PC-9 (cell line): ENCODE measurements around the gene PHACTR1. TPM values are rescaled to one million over a fixed set of nuclear protein-coding genes. Genes with fewer than 3 reads are reported as not detected.

Experiments used
- BruUV-seq: library from RNA; stranded (reverse); fragments of 400-500 nt; replicated peaks from 2 replicates; lab custom pipeline; 2021; lab: Mats Ljungman, UMichigan
- CTCF ChIA-PET: fragments of 300-600 bp; sonication (Branson Sonifier 250); formaldehyde crosslinking; loops from one replicate; lab custom pipeline; 2022; ENCODE audit warnings: antibody characterized with exemption; lab: Charles Lee
- POLR2A ChIA-PET: fragments of 300-600 bp; sonication (Branson Sonifier 250); formaldehyde crosslinking; loops from one replicate; lab custom pipeline; 2022; ENCODE audit warnings: antibody characterized with exemption; ENCODE audit not compliant: unreplicated experiment; lab: Charles Lee
- DNase-seq, 2 experiments: peaks; one replicate each; pipeline versions ENCODE4 v3.0.0 to v3.0.0-alpha.2; 2015 to 2022; ENCODE audit warnings: mixed read lengths in 1 of 2
- H2AFZ ChIP-seq: fragments of 200-600 bp; sonication (generic); 2 replicates; pipeline ENCODE4 v1.8.1; 2017; ENCODE audit warnings: antibody characterized with exemption
- H3F3A ChIP-seq: fragments of 200-600 bp; sonication (generic); 2 replicates; pipeline ENCODE4 v1.8.1; 2017; ENCODE audit warnings: antibody characterized with exemption, mild to moderate bottlenecking, low read depth; ENCODE audit not compliant: insufficient read depth
- H3K27ac ChIP-seq: fragments of 200-600 bp; sonication (generic); 2 replicates; pipeline ENCODE4 v1.6.1; 2016; ENCODE audit warnings: mixed run types
- H3K27me3 ChIP-seq: fragments of 200-600 bp; sonication (generic); 2 replicates; pipeline ENCODE4 v1.6.1; 2016; ENCODE audit warnings: low read depth, mixed run types; ENCODE audit not compliant: insufficient read depth
- H3K36me3 ChIP-seq: fragments of 200-600 bp; sonication (generic); 2 replicates; pipeline ENCODE4 v1.6.1; 2016; ENCODE audit warnings: low read depth, mixed run types
- H3K4me1 ChIP-seq: fragments of 200-600 bp; sonication (generic); replicated peaks from 2 replicates; pipeline ENCODE4 v1.6.1; 2016; ENCODE audit warnings: mixed run types; ENCODE audit not compliant: insufficient read depth
- H3K4me2 ChIP-seq: fragments of 200-600 bp; sonication (generic); 2 replicates; pipeline ENCODE4 v1.6.1; 2017; ENCODE audit warnings: mixed run types
- H3K4me3 ChIP-seq: fragments of 200-600 bp; sonication (generic); 2 replicates; pipeline ENCODE4 v1.6.1; 2016; ENCODE audit warnings: mixed run types
- H3K79me2 ChIP-seq: fragments of 200-600 bp; sonication (generic); 2 replicates; pipeline ENCODE4 v1.6.1; 2017; ENCODE audit warnings: low read depth, mixed run types
- H3K9me2 ChIP-seq: fragments of 200-600 bp; sonication (generic); 2 replicates; pipeline ENCODE4 v1.8.1; 2017; ENCODE audit warnings: mild to moderate bottlenecking; ENCODE audit not compliant: insufficient read depth
- H3K9me3 ChIP-seq: fragments of 200-600 bp; sonication (generic); 2 replicates; pipeline ENCODE4 v1.8.1; 2016; ENCODE audit warnings: low read depth; ENCODE audit not compliant: insufficient read depth
- H4K20me1 ChIP-seq: fragments of 200-600 bp; sonication (generic); 2 replicates; pipeline ENCODE4 v1.8.1; 2017; ENCODE audit not compliant: insufficient read depth
- EZH2 ChIP-seq: fragments of 200-600 bp; sonication (generic); IDR thresholded peaks from 2 replicates; pipeline ENCODE4 v1.8.0; 2017; ENCODE audit warnings: antibody characterized with exemption, low read depth
- intact Hi-C: fragments of 100-400 bp; cut with micrococcal nuclease; formaldehyde crosslinking; loops from one replicate; pipeline ENCODE4 v1.10.0; 2022; ENCODE audit not compliant: unreplicated experiment
- total RNA-seq: library from RNA; stranded (reverse); gene quantifications from 2 replicates; pipeline ENCODE4 v1.2.3, GENCODE V29; 2021
- TF ChIP-seq, protein P1 (sequence below): fragments of 200-600 bp; sonication (generic); conservative IDR thresholded peaks from 2 replicates; pipeline ENCODE4 v1.6.1; 2017; ENCODE audit warnings: mixed run types, antibody characterized with exemption, mild to moderate bottlenecking, moderate library complexity

The PHACTR1 gene
- total RNA-seq, 1 experiment from 2014 or later = not detected

DNA sequence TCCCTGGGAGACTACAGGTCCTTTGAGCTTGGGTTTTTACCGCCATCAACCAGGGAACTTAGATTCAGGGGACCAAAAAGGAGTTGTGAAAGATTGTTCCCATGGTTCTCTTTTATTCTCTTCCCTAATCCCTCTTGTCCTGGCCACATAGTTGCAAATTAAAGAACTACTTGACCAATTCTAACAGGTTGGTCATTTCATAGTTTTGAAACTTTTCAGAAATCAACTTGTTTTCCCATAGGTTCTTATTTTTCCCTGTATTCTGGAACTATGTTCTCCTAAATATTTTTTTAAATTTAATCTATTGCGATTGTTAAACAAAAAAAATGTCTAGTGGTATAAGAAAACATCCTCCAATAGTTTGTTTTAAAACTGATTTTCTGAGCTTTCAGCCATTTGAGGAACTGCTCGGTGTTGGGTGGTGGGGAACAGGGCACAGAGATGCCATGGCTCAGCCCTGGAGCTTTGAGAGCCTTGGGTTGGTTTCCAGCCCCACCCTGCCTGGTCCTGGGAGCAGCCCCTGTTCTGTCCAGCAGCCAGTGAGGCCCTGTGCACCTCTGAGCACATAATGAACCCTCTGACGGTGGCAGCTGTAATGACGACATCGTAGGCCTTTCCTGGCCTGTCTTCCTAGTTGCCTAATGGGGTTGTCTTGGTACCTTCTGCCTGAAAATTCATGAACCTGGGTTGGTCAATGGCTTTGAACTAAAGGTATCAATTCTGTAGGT lies 558.3 kb downstream of the PHACTR1 start:
- POLR2A ChIA-PET = interaction anchor here (0.6 kb wide), 1 partner anchor 275 kb away, joined by 3 read pairs; no protein-coding TSS in a partner anchor
- no TSS peak for BruUV-seq
- no peak overlapping the region for H2AFZ ChIP-seq
- no peaks in the 10 kb centered on the region for H3K27me3 ChIP-seq
- TF ChIP-seq, protein P1, sequence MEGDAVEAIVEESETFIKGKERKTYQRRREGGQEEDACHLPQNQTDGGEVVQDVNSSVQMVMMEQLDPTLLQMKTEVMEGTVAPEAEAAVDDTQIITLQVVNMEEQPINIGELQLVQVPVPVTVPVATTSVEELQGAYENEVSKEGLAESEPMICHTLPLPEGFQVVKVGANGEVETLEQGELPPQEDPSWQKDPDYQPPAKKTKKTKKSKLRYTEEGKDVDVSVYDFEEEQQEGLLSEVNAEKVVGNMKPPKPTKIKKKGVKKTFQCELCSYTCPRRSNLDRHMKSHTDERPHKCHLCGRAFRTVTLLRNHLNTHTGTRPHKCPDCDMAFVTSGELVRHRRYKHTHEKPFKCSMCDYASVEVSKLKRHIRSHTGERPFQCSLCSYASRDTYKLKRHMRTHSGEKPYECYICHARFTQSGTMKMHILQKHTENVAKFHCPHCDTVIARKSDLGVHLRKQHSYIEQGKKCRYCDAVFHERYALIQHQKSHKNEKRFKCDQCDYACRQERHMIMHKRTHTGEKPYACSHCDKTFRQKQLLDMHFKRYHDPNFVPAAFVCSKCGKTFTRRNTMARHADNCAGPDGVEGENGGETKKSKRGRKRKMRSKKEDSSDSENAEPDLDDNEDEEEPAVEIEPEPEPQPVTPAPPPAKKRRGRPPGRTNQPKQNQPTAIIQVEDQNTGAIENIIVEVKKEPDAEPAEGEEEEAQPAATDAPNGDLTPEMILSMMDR = no peak
- TF ChIP-seq EZH2 = no peak
- no peak overlapping the region for H3K4me3 ChIP-seq
- no peaks in the 10 kb centered on the region for H3K9me2 ChIP-seq
- no peak for DNase-seq
- H3F3A ChIP-seq = no peaks in the 10 kb centered on the region
- no peaks in the 10 kb centered on the region for H4K20me1 ChIP-seq
- 0 out of 2 replicates have a peak, but pooled peaks cover 2% of the 10 kb centered on the region for H3K4me1 ChIP-seq
- H3K4me2 ChIP-seq = no peak overlapping the region
- no peak overlapping the region for H3K27ac ChIP-seq
- no peaks in the 10 kb centered on the region for H3K36me3 ChIP-seq
- intact Hi-C loops = no loop called here
- CTCF ChIA-PET = no interaction called here
- H3K9me3 ChIP-seq = no peaks in the 10 kb centered on the region
- H3K79me2 ChIP-seq = no peaks in the 10 kb centered on the region

DNA sequence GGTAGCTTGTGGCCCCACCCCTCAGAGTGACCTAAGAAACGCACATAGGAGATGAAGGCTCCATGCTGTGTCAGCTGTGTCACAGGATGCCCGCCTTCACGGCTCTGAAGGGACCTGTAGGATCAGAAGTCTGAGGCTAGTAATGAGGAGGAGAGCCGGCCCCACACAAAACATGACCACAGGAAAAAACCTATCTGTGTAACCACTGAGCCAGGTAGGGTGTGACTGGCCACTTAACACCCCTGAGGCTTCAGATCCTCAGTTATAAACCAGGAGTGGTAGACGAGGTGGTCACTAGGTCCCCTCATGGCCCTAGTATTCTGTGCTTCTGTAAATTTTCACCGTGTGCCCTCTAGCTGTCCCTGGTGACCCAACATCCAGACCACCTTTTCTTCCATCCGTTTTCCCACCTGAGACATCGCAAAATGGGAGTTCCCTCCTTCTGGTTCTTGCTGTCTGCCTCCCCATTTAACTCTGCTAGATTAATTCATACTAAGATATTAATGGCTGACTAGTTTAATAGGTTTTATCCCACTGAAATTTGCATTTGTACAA lies 558.9 kb downstream of the PHACTR1 start:
- H3K27ac ChIP-seq = no peak overlapping the region
- H3K27me3 ChIP-seq = no peaks in the 10 kb centered on the region
- no peaks in the 10 kb centered on the region for H3K9me2 ChIP-seq
- no peaks in the 10 kb centered on the region for H3K4me1 ChIP-seq
- H3K4me2 ChIP-seq = no peak overlapping the region
- no peaks in the 10 kb centered on the region for H3F3A ChIP-seq
- no peak overlapping the region for H2AFZ ChIP-seq
- POLR2A ChIA-PET = no interaction called here
- no peaks in the 10 kb centered on the region for H3K79me2 ChIP-seq
- BruUV-seq = no TSS peak
- CTCF ChIA-PET = no interaction called here
- intact Hi-C loops = no loop called here
- H3K4me3 ChIP-seq = no peak overlapping the region
- H3K9me3 ChIP-seq = no peaks in the 10 kb centered on the region
- TF ChIP-seq EZH2 = no peak
- TF ChIP-seq, protein P1 = no peak
- H3K36me3 ChIP-seq = no peaks in the 10 kb centered on the region
- DNase-seq = no peak
- no peaks in the 10 kb centered on the region for H4K20me1 ChIP-seq

DNA sequence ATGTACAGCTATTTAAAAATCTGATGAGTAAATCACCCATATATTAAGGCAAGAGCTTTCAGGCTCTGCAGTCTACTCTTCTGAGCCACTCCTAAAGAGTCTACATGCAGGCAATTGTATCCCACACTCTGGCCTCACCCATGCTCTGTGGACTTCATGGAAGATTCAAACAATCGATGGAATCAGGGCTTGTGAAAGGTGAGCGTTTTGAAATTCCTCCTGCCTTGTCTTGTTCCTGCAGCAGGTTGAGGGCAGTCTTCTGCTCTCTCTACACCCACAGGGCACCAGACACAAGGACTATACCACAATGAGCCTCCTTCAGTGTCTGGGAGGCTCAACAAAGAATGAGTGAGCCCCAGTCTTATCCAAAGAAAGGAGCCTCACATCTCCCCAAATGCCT lies 560.7 kb downstream of the PHACTR1 start:
- H3K9me2 ChIP-seq = no peaks in the 10 kb centered on the region
- H4K20me1 ChIP-seq = no peaks in the 10 kb centered on the region
- no peak for DNase-seq
- H2AFZ ChIP-seq = no peak overlapping the region
- no peak overlapping the region for H3K4me2 ChIP-seq
- TF ChIP-seq EZH2 = no peak
- TF ChIP-seq, protein P1 = no peak
- ChIA-PET POLR2A (no interaction called here), CTCF (interaction anchor here (0.5 to 0.7 kb wide), 2 partner anchors 51 to 91 kb away, joined by 3 to 9 read pairs; no protein-coding TSS in a partner anchor)
- H3K79me2 ChIP-seq = no peaks in the 10 kb centered on the region
- no peaks in the 10 kb centered on the region for H3K27me3 ChIP-seq
- no peaks in the 10 kb centered on the region for H3K36me3 ChIP-seq
- BruUV-seq = no TSS peak
- H3K27ac ChIP-seq = no peak overlapping the region
- intact Hi-C loops = no loop called here
- no peaks in the 10 kb centered on the region for H3F3A ChIP-seq
- H3K9me3 ChIP-seq = no peaks in the 10 kb centered on the region
- H3K4me1 ChIP-seq = no peaks in the 10 kb centered on the region
- H3K4me3 ChIP-seq = no peak overlapping the region
